Measurements from ENCODE around the gene DLGAP5.

DNA sequence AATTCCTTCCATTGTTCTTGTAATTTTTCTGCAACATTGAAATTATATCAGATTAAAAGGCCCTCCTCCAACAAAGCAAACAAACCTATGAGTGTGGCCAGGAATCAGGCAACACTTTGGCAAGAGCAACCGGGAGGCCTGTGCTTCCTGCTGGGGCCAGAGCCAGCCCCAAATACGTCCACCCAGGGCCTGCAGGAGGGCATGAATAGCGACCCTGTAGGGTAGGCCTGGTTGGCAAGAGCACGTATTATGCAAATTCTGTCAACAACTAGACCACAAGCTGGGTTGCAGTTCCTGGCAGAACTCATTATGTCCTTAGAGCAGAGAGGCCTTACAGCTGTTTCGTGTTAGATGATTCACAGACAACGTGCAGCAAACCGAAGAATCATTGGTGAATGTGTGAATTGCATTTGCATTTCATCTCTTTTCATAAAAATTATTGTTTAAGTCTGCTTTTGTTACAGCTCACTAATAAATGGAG is 89.2 kb downstream of the DLGAP5 start:
- TF ChIP-seq, protein P1, sequence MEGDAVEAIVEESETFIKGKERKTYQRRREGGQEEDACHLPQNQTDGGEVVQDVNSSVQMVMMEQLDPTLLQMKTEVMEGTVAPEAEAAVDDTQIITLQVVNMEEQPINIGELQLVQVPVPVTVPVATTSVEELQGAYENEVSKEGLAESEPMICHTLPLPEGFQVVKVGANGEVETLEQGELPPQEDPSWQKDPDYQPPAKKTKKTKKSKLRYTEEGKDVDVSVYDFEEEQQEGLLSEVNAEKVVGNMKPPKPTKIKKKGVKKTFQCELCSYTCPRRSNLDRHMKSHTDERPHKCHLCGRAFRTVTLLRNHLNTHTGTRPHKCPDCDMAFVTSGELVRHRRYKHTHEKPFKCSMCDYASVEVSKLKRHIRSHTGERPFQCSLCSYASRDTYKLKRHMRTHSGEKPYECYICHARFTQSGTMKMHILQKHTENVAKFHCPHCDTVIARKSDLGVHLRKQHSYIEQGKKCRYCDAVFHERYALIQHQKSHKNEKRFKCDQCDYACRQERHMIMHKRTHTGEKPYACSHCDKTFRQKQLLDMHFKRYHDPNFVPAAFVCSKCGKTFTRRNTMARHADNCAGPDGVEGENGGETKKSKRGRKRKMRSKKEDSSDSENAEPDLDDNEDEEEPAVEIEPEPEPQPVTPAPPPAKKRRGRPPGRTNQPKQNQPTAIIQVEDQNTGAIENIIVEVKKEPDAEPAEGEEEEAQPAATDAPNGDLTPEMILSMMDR (IDR thresholded peaks at IDR 0.05): no peak
- TF ChIP-seq EP300 (IDR thresholded peaks at IDR 0.05): peak; percentile 35
